GM18951 (cell line): Measurements from ENCODE around the gene BANF2.

Source experiments
- POLR2A ChIP-seq: IDR thresholded peaks from 4 replicates; pipeline ENCODE4 v1.6.1; 2011; ENCODE audit warnings: mild to moderate bottlenecking; ENCODE audit not compliant: insufficient read length, insufficient read depth; ENCODE audit errors: extremely low read depth
- in situ Hi-C: fragments of 300-500 bp; cut with MboI; formaldehyde crosslinking; loops from one replicate; pipeline ENCODE4 v1.12.0; 2022; ENCODE audit warnings: low sequenced_read_pairs, mixed read lengths, inconsistent platforms; ENCODE audit not compliant: unreplicated experiment

Gene BANF2

GRCh38 chr20:17699931-17700351 lies at the start of gene BANF2:
Gene BANF2 (plus strand): TSS chr20:17699966. CDS start chr20:17725026, 25,060 bp downstream.
- in situ Hi-C loops = loop anchor here (25.0 kb wide), 1 partner anchor 187 kb away; no protein-coding TSS in a partner anchor

DNA sequence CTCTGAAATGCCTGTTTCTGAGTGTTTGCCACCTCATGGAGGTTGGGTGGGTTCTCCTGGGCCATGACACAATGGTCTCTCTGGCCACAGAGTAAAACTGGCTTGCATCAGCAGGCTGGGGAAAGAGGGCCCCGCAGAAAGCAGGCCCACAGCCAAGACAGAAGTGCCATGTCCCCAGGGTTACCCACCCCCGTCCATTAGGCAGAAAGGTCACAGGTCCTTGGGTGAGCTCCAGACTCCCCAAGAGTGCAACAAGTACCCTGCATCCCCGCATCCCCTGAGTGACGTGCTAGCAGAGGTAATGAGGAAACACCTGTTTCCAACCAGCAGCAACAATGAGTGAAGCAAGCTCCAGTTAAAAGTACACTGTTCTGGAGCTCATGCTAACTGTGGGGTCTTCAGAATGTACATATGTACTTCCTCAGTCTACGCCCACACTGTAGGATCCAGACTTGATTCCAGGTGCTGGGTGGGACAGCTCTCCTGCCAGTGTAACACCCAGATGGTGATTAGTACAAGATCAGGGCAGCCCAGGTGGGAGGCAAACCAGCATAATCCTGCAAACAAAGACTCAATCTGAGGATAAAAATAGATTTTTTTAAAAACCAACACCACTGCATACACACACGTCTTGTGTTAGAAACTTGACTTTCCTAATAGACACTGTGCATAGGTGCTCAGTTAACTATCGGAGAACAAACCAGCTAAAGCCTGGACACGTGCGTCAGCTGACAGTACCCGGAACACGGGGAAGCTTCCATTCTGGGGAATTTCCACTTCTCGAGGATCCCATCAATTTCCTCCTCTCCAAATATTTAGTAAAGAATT lies 49.3 kb upstream of the BANF2 start:
- no peak for TF ChIP-seq POLR2A
- in situ Hi-C loops = no loop called here

More at GRCh38 chr20:17699931-17700351, at the start of gene BANF2:
- no peak for TF ChIP-seq POLR2A

- in situ Hi-C loops = no loop called here
- no peak for TF ChIP-seq POLR2A
These were observed 48.5 kb upstream of the BANF2 start for GRCh38 chr20:17651129-17651759.

DNA sequence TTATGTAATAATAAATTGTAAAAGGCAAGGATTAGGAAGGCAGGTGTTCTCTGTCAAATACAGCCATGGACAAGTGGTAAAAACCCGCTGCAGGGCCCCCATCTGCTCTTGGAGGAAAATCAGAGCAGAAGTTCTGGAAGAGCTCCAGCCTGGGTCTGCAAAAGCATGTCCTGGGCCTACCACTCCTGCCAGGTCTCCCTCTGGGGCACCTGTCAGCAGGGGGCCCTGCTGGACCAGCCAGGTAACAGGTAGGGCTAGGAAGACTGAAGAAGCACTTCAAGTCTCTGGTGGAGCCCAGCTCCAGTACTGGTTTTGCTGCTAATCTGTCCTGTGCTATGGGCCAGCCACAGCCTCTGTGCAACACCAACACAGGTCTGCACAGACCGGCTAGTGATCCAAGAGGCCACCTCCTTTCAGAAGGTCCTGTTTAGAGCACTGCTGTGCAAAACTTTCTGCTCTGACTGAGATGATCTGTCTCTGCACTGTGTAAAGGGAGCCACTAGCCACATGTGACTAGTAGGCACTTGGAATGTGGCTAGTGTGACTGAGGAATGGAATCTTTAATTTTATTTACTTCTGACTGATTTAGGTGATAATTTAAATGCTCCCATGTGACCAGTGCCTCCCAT lies 47.9 kb upstream of the BANF2 start:
- in situ Hi-C loops = no loop called here
- TF ChIP-seq POLR2A = no peak

GRCh38 chr20:17652411-17652810 lies 47.4 kb upstream of the BANF2 start:
- no peak for TF ChIP-seq POLR2A

GRCh38 chr20:17653835-17654648 lies 45.7 kb upstream of the BANF2 start:
- in situ Hi-C loops = no loop called here
- TF ChIP-seq POLR2A = no peak

More at GRCh38 chr20:17652411-17652810, 47.4 kb upstream of the BANF2 start:
- in situ Hi-C loops = no loop called here

DNA sequence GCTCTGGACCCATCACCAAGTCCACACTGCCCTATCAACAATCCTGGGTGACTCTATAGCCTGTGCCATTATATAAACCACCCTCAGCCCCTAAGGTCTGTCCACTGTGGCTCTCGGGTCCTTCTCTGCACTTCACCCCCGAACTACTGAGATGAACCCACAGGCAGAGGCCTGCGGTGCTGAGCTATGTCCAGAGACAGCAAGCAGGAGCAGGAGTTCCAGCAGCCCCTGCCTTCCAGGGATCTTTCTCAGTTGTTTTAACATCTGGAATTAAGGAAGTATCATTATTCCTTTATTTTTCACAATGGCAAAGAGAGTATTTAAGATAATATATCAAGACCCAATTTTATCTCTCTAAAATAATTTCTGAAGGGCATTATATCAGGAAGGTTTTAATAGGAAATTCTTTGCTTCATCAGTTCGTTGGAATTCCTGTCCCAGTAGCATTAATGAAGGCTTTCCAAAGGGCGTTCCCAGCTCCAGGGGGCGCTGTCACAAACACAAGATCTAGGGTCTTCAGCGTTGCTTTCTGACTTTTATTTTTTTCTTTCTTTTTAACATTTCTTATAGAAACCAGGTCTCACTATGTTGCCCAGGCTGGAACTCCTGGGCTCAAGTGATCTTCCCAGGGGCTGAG lies 45.0 kb upstream of the BANF2 start:
- in situ Hi-C loops = no loop called here
- TF ChIP-seq POLR2A = no peak

GRCh38 chr20:17655286-17655651 lies 44.5 kb upstream of the BANF2 start:
- TF ChIP-seq POLR2A = no peak
- in situ Hi-C loops = no loop called here

DNA sequence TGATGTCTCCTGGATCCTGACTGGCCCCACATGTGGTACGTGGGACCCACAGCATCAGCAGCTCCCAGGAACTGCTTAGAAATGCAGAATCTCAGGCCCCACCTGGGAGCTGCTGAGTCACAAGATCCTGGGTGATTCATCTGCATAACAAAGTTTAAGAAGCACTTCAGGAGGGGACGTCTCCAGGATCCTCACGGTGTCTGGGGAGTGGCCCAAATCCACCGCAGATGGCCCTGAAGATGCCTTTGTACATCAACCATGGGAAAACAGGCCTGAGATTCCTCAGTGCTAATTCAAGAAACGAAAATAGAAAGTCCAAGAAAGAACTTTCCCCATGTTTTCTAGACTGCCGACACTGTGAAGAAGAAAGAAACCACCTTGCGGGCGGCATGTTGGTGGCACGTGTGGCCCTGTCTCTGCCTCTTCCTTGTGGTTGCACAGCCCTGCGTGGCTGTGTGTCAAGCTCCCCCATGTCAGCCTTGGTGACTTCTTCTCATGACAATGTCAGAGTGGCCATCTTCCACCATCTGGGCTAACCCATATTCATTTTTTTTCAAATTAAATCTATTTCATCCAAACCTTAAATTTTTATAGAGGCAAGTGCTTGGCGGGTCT lies 43.8 kb upstream of the BANF2 start:
- no peak for TF ChIP-seq POLR2A
- in situ Hi-C loops = no loop called here

- in situ Hi-C loops = no loop called here
- TF ChIP-seq POLR2A = no peak
These were observed 42.5 kb upstream of the BANF2 start for GRCh38 chr20:17657079-17657825.

GRCh38 chr20:17657898-17658647 lies 41.7 kb upstream of the BANF2 start:
- in situ Hi-C loops = no loop called here
- no peak for TF ChIP-seq POLR2A
